ENCODE results near the gene NIM1K. TPM values are rescaled to one million over a fixed set of nuclear protein-coding genes. Genes with fewer than 3 reads are reported as not detected.

The NIM1K gene
- total RNA-seq, 3 donors from 2014 or later (not counting 1 experiment from before 2014, with no cell fraction given), result 0.28 to 0.40 (median 0.36) TPM

- H3K27me3 Mint-ChIP-seq (ENCODE audit: low read depth in 2 of 2), result peaks cover 10 to 24% of the 10 kb centered on the region in 2 donors
- no peaks in the 10 kb centered on the region for H3K36me3 Mint-ChIP-seq
- H3K27ac Mint-ChIP-seq, result no peak overlapping the region
- WGBS (ENCODE audit: insufficient coverage), result 56% methylated on average over 2 of the region's 2 CpGs
- no peak overlapping the region for H3K4me3 Mint-ChIP-seq
- no peaks in the 10 kb centered on the region for H3K36me3 ChIP-seq (ENCODE audit: control insufficient read depth, insufficient read depth, low read length)
- no peaks in the 10 kb centered on the region for H3K27me3 ChIP-seq (ENCODE audit: control insufficient read depth, insufficient read depth, low read length)
- no peaks in the 10 kb centered on the region for H3K4me1 ChIP-seq (ENCODE audit: control insufficient read depth, insufficient read depth, low read length)
- ATAC-seq (no peak), DNase-seq (no peak)
- no peaks in the 10 kb centered on the region for H3K9me3 Mint-ChIP-seq
- H3K9me3 ChIP-seq (ENCODE audit: control insufficient read depth, insufficient read depth, low read length), result no peaks in the 10 kb centered on the region
- no peak overlapping the region for H3K27ac ChIP-seq (ENCODE audit: low read length)
- no peak overlapping the region for H3K4me3 ChIP-seq (ENCODE audit: low read length)
- H3K4me1 Mint-ChIP-seq, result no peaks in the 10 kb centered on the region
- intact Hi-C loops (cut with micrococcal nuclease), result no loop called here
- TF ChIP-seq, protein P1, sequence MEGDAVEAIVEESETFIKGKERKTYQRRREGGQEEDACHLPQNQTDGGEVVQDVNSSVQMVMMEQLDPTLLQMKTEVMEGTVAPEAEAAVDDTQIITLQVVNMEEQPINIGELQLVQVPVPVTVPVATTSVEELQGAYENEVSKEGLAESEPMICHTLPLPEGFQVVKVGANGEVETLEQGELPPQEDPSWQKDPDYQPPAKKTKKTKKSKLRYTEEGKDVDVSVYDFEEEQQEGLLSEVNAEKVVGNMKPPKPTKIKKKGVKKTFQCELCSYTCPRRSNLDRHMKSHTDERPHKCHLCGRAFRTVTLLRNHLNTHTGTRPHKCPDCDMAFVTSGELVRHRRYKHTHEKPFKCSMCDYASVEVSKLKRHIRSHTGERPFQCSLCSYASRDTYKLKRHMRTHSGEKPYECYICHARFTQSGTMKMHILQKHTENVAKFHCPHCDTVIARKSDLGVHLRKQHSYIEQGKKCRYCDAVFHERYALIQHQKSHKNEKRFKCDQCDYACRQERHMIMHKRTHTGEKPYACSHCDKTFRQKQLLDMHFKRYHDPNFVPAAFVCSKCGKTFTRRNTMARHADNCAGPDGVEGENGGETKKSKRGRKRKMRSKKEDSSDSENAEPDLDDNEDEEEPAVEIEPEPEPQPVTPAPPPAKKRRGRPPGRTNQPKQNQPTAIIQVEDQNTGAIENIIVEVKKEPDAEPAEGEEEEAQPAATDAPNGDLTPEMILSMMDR (IDR thresholded peaks at IDR 0.05), result no peak
Observed at GRCh38 chr5:43213951-43214350, 21.9 kb downstream of the NIM1K start.

DNA sequence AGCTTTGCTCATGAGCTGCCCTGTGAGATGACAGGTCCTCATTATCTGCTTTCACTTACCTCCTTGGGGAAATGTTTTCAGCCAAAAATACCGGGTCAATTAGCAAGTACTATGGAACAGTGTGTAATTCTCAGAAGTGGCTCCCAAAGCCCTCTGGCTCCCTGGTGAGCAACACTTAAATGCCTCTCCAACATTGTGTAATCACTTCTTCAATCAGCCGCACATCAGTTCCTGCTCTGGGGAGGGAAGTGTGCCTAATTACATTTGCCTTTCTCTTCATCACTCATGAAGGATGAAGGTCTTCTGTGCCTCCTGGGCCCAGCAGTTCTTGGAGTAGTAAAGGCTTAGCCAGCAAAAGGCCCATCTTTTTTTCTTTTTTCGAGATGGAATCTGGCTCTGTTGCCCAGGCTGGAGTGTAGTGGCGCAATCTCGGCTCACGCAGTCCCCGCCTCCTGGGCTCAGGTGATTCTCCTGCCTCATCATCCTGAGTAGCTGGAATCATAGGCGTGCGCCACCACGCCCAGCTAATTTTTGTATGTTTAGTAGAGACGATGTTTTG, 23.1 kb downstream of the NIM1K start:
- WGBS (ENCODE audit: insufficient coverage), result 92% methylated on average over 11 of the region's 11 CpGs
- Histone ChIP-seq H3K9me3 (ENCODE audit: control insufficient read depth, insufficient read depth, low read length) (no peaks in the 10 kb centered on the region), H3K36me3 (ENCODE audit: control insufficient read depth, insufficient read depth, low read length) (no peaks in the 10 kb centered on the region), H3K27me3 (ENCODE audit: control insufficient read depth, insufficient read depth, low read length) (no peaks in the 10 kb centered on the region), H3K4me3 (ENCODE audit: low read length) (no peak overlapping the region), H3K4me1 (ENCODE audit: control insufficient read depth, insufficient read depth, low read length) (no peaks in the 10 kb centered on the region), H3K27ac (ENCODE audit: low read length) (no peak overlapping the region)
- H3K4me1 Mint-ChIP-seq, result no peaks in the 10 kb centered on the region
- H3K27me3 Mint-ChIP-seq (ENCODE audit: low read depth in 2 of 2), result peaks cover 10 to 22% of the 10 kb centered on the region in 2 donors
- ATAC-seq (no peak), DNase-seq (no peak)
- H3K9me3 Mint-ChIP-seq, result no peaks in the 10 kb centered on the region
- no peak overlapping the region for H3K27ac Mint-ChIP-seq
- intact Hi-C loops (cut with micrococcal nuclease), result no loop called here
- no peaks in the 10 kb centered on the region for H3K36me3 Mint-ChIP-seq
- TF ChIP-seq, protein P1 (IDR thresholded peaks at IDR 0.05), result no peak
- H3K4me3 Mint-ChIP-seq, result no peak overlapping the region

DNA sequence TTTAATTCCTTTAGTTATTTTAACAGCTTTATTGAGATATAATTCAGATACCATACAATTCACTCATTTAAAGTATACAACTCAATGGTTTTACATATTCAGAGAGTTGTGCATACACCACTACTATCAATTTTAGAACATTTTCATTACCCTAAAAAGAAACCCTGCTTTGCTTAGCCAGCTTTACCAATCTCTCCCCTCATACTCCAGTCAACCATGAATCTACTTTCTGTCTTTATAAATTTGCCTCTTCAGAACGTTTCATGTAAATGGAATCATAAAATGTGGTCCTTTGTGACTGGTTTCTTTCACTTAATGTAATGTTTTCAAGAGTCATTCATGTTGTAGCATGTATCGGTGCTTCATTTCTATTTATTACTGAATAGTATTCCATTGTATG, 24.9 kb downstream of the NIM1K start:
- H3K36me3 Mint-ChIP-seq, result no peaks in the 10 kb centered on the region
- intact Hi-C loops (cut with micrococcal nuclease), result no loop called here
- Histone ChIP-seq H3K36me3 (ENCODE audit: control insufficient read depth, insufficient read depth, low read length) (no peaks in the 10 kb centered on the region), H3K4me3 (ENCODE audit: low read length) (no peak overlapping the region), H3K4me1 (ENCODE audit: control insufficient read depth, insufficient read depth, low read length) (no peaks in the 10 kb centered on the region), H3K9me3 (ENCODE audit: control insufficient read depth, insufficient read depth, low read length) (no peaks in the 10 kb centered on the region), H3K27me3 (ENCODE audit: control insufficient read depth, insufficient read depth, low read length) (no peaks in the 10 kb centered on the region), H3K27ac (ENCODE audit: low read length) (no peak overlapping the region)
- TF ChIP-seq, protein P1 (IDR thresholded peaks at IDR 0.05), result no peak
- peaks cover 2 to 8% of the 10 kb centered on the region in 2 donors for H3K27me3 Mint-ChIP-seq (ENCODE audit: low read depth in 2 of 2)
- no peak overlapping the region for H3K27ac Mint-ChIP-seq
- H3K9me3 Mint-ChIP-seq, result no peaks in the 10 kb centered on the region
- no peaks in the 10 kb centered on the region for H3K4me1 Mint-ChIP-seq
- H3K4me3 Mint-ChIP-seq, result no peak overlapping the region
- ATAC-seq, result no peak
- DNase-seq, result no peak
- WGBS (ENCODE audit: insufficient coverage), result no CpG with 5 or more reads among the region's 2 CpGs

GRCh38 chr5:43219120-43219519, 27.1 kb downstream of the NIM1K start:
- WGBS (ENCODE audit: insufficient coverage), result no CpG with 5 or more reads among the region's 1 CpG
- no peak overlapping the region for H3K27ac Mint-ChIP-seq
- no peaks in the 10 kb centered on the region for H3K36me3 Mint-ChIP-seq
- H3K4me1 Mint-ChIP-seq, result no peaks in the 10 kb centered on the region
- no peak overlapping the region for H3K27ac ChIP-seq (ENCODE audit: low read length)
- no peak overlapping the region for H3K4me3 Mint-ChIP-seq
- no peaks in the 10 kb centered on the region for H3K27me3 Mint-ChIP-seq (ENCODE audit: low read depth in 2 of 2)
- ATAC-seq, result no peak
- H3K9me3 ChIP-seq (ENCODE audit: control insufficient read depth, insufficient read depth, low read length), result no peaks in the 10 kb centered on the region
- no peak for DNase-seq
- no peaks in the 10 kb centered on the region for H3K9me3 Mint-ChIP-seq
- no peaks in the 10 kb centered on the region for H3K4me1 ChIP-seq (ENCODE audit: control insufficient read depth, insufficient read depth, low read length)
- H3K27me3 ChIP-seq (ENCODE audit: control insufficient read depth, insufficient read depth, low read length), result no peaks in the 10 kb centered on the region
- H3K36me3 ChIP-seq (ENCODE audit: control insufficient read depth, insufficient read depth, low read length), result no peaks in the 10 kb centered on the region
- H3K4me3 ChIP-seq (ENCODE audit: low read length), result no peak overlapping the region
- intact Hi-C loops (cut with micrococcal nuclease), result no loop called here
- TF ChIP-seq, protein P1 (IDR thresholded peaks at IDR 0.05), result no peak

All from natural killer cell (primary cell).